Left ventricle myocardium superior (tissue), 1 donor: ENCODE measurements around the gene JAKMIP2. TPM values are rescaled to one million over a fixed set of nuclear protein-coding genes. Genes with fewer than 3 reads are reported as not detected.
"Not testable (repeated sequence)": the region's sequence is repeated elsewhere in the genome, so short reads cannot be mapped to it uniquely, and the experiment has no call there.

Experiments
- ATAC-seq: fragments of 200-7000 bp; cut with Tn5 transposase; one replicate; pipeline ENCODE4 v1.9.1; 2020; ENCODE audit warnings: mild to moderate bottlenecking, moderate library complexity
- DNase-seq: peaks from one replicate; pipeline ENCODE4 v3.0.0-alpha.2; 2020
- intact Hi-C: fragments of 100-400 bp; cut with micrococcal nuclease; formaldehyde crosslinking; loops from one replicate; pipeline ENCODE4 v1.11.0; 2022
- total RNA-seq: library from RNA; stranded (reverse); fragmentation: NEBNext Ultra II Directional; extraction: Animal tissue kit (Norgen Biotek cat#: 25700); gene quantifications from one replicate; pipeline ENCODE4 v1.2.1, GENCODE V29; 2021
- donor health status: DM: no; HTN: yes; CAD: no; lungs with severe emphysema.

JAKMIP2 gene
- total RNA-seq, 1 donor from 2014 or later, result 0.50 TPM

GRCh38 chr5:147554261-147554817 is 228.2 kb downstream of the JAKMIP2 start:
- DNase-seq, result no peak
- ATAC-seq, result peak; percentile 69
- intact Hi-C loops, result no loop called here

- intact Hi-C loops, result not testable (repeated sequence)
- DNase-seq (peak; percentile 42), ATAC-seq (peak; percentile 47)
These were observed 228.7 kb downstream of the JAKMIP2 start for GRCh38 chr5:147553817-147554216.

GRCh38 chr5:147552897-147553296 is 229.6 kb downstream of the JAKMIP2 start:
- intact Hi-C loops, result no loop called here
- ATAC-seq (no peak), DNase-seq (no peak)

- ATAC-seq, result peak; percentile 56
- intact Hi-C loops, result no loop called here
- DNase-seq, result no peak
These were observed 230.9 kb downstream of the JAKMIP2 start for GRCh38 chr5:147551677-147552076.

- DNase-seq, result no peak
- ATAC-seq, result peak; percentile 81
- intact Hi-C loops, result no loop called here
These were observed 234.8 kb downstream of the JAKMIP2 start for GRCh38 chr5:147547730-147548129.

- intact Hi-C loops, result no loop called here
- DNase-seq, result no peak
- ATAC-seq, result no peak
These were observed 238.0 kb downstream of the JAKMIP2 start for GRCh38 chr5:147544556-147544955.

- DNase-seq, result no peak
- intact Hi-C loops, result no loop called here
- ATAC-seq, result no peak
These were observed 243.5 kb downstream of the JAKMIP2 start for GRCh38 chr5:147539053-147539452.

GRCh38 chr5:147538236-147538635 is 244.3 kb downstream of the JAKMIP2 start:
- ATAC-seq, result no peak
- no peak for DNase-seq
- intact Hi-C loops, result no loop called here

Other genes starting within 250 kb of the JAKMIP2 start
- not detected for gene SPINK1, start 48.9 kb upstream of the JAKMIP2 start, total RNA-seq
- not detected for gene SCGB3A2, start 96.0 kb upstream of the JAKMIP2 start, total RNA-seq
- 2.8 TPM for gene C5orf46, start 123.8 kb upstream of the JAKMIP2 start, total RNA-seq